Chondrocyte (in vitro differentiated cells): Measurements from ENCODE around the gene IL1RAPL1. TPM values are rescaled to one million over a fixed set of nuclear protein-coding genes. Genes with fewer than 3 reads are reported as not detected.
A peak's percentile ranks its signal among the peaks of the same experiment; 100 is the strongest.
"Not testable (repeated sequence)": the region's sequence is repeated elsewhere in the genome, so short reads cannot be mapped to it uniquely, and the experiment has no call there.

Experiments used
- DNase-seq: peaks from one replicate; pipeline ENCODE4 v3.0.0; 2021; ENCODE audit warnings: mixed read lengths, low spot score
- H3K27ac Mint-ChIP-seq: one replicate; pipeline ENCODE4 v1.8.0; 2021; ENCODE audit warnings: mild to moderate bottlenecking, moderate library complexity, mixed read lengths; ENCODE audit not compliant: unreplicated experiment
- H3K27me3 Mint-ChIP-seq: 2 replicates; pipeline ENCODE4 v1.8.0; 2021; ENCODE audit warnings: low read depth, mixed read lengths
- H3K36me3 Mint-ChIP-seq: 2 replicates; pipeline ENCODE4 v1.8.0; 2021; ENCODE audit warnings: low read depth, mixed read lengths
- H3K4me1 Mint-ChIP-seq: 2 replicates; pipeline ENCODE4 v1.8.0; 2021; ENCODE audit warnings: low read depth, mild to moderate bottlenecking, mixed read lengths
- H3K4me3 Mint-ChIP-seq: one replicate; pipeline ENCODE4 v1.8.0; 2021; ENCODE audit warnings: mild to moderate bottlenecking, moderate library complexity, mixed read lengths; ENCODE audit not compliant: unreplicated experiment
- H3K9me3 Mint-ChIP-seq: 2 replicates; pipeline ENCODE4 v1.8.0; 2021; ENCODE audit warnings: low read depth, mixed read lengths
- total RNA-seq: library from RNA; stranded (reverse); gene quantifications from 3 replicates; pipeline ENCODE4 v1.2.1, GENCODE V29; 2021
- TF ChIP-seq, protein P1 (sequence below): fragments of 200-600 bp; sonication (generic); IDR thresholded peaks from 2 replicates; pipeline ENCODE4 v1.5.0; 2021; ENCODE audit warnings: antibody characterized with exemption, mild to moderate bottlenecking, moderate library complexity

IL1RAPL1 gene
- total RNA-seq, 1 donor from 2014 or later: not detected

DNA sequence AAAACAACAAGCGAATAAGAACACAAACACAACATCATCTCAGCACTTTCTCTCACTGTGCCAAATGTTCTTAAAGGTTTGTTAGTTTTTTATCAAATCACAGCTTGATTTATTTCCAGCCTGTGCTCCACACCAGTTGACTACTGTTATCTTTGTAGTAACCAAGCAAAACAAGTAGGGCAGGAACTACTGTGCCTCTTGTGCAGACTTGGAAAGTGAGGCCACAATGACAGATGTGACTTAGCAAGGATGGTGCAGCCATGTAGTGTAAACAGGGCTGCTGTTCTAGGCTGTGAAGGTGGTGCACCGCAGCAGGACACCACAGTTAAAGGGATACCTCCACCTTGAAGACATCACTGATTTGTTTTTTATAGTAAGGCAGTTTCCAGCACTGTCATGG lies 170.0 kb downstream of the IL1RAPL1 start:
- TF ChIP-seq, protein P1, sequence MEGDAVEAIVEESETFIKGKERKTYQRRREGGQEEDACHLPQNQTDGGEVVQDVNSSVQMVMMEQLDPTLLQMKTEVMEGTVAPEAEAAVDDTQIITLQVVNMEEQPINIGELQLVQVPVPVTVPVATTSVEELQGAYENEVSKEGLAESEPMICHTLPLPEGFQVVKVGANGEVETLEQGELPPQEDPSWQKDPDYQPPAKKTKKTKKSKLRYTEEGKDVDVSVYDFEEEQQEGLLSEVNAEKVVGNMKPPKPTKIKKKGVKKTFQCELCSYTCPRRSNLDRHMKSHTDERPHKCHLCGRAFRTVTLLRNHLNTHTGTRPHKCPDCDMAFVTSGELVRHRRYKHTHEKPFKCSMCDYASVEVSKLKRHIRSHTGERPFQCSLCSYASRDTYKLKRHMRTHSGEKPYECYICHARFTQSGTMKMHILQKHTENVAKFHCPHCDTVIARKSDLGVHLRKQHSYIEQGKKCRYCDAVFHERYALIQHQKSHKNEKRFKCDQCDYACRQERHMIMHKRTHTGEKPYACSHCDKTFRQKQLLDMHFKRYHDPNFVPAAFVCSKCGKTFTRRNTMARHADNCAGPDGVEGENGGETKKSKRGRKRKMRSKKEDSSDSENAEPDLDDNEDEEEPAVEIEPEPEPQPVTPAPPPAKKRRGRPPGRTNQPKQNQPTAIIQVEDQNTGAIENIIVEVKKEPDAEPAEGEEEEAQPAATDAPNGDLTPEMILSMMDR: no peak
- Mint-ChIP-seq H3K9me3 (no peaks in the 10 kb centered on the region), H3K27ac (no peak overlapping the region), H3K27me3 (no peaks in the 10 kb centered on the region), H3K4me1 (no peaks in the 10 kb centered on the region), H3K36me3 (no peaks in the 10 kb centered on the region), H3K4me3 (no peak overlapping the region)
- DNase-seq: no peak

DNA sequence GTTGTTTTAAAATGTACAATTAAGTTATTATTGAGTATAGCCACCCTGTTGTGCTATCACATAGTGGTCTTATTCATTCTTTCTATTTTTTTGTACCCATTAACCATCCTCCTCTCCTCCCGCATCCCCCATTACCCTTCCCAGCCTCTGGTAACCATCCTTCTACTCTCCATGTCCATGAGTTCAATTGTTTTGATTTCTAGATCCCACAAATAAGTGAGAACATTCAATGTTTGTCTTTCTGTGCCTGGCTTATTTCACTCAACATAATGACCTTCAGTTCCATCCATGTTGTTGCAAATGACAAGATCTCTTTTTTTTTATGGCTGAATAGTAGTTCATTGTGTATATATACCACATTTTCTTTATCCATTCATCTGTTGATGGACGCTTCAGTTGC lies 179.3 kb downstream of the IL1RAPL1 start:
- not testable (repeated sequence) for H3K4me1 Mint-ChIP-seq, H3K4me3 Mint-ChIP-seq, H3K27ac Mint-ChIP-seq, H3K36me3 Mint-ChIP-seq, DNase-seq, H3K27me3 Mint-ChIP-seq, H3K9me3 Mint-ChIP-seq

DNA sequence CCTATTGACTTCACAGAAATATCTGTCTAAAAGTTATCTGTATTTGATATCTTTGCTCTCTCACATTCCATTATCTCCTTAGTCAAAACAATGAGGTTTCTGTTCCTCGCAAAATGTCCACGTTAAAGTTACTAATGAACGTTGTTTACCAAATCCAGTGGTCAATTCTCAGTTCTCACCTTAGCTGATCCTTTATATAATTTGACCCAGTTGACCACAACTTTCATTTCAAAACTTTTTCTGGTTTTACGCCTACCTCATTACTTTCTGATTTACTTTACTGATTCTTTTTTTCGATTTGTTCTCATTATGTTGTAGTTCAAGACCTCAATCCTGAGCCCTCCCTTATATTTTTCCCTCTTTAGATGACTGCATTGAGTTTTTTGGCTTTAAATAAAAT lies 186.6 kb downstream of the IL1RAPL1 start:
- no peaks in the 10 kb centered on the region for H3K27me3 Mint-ChIP-seq
- H3K4me1 Mint-ChIP-seq: no peaks in the 10 kb centered on the region
- no peak overlapping the region for H3K27ac Mint-ChIP-seq
- no peaks in the 10 kb centered on the region for H3K9me3 Mint-ChIP-seq
- DNase-seq: no peak
- no peak overlapping the region for H3K4me3 Mint-ChIP-seq
- TF ChIP-seq, protein P1: no peak
- H3K36me3 Mint-ChIP-seq: no peaks in the 10 kb centered on the region

DNA sequence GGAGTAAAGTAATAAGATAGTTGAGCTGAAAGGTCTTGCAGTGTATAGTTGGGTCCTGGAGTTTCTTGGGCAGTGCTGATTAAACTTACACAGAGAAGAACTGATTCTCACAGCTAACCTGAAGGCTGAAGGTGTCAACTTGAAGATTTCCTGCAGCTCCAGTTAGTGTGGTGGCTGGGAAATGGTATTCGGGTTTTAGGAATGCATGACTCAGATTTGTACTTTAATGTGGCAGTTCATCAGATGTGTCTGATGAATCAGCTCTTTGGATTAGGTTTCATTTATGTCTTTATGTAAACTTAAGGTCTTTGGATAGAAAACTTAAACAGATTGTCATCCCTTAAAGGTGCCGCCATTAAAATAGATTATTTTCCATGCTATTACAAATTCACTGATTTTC lies 200.0 kb downstream of the IL1RAPL1 start:
- H3K4me3 Mint-ChIP-seq: no peak overlapping the region
- H3K27me3 Mint-ChIP-seq: peaks cover 3% of the 10 kb centered on the region
- H3K36me3 Mint-ChIP-seq: no peaks in the 10 kb centered on the region
- TF ChIP-seq, protein P1: no peak
- no peaks in the 10 kb centered on the region for H3K9me3 Mint-ChIP-seq
- no peak overlapping the region for H3K27ac Mint-ChIP-seq
- no peak for DNase-seq
- H3K4me1 Mint-ChIP-seq: no peaks in the 10 kb centered on the region

DNA sequence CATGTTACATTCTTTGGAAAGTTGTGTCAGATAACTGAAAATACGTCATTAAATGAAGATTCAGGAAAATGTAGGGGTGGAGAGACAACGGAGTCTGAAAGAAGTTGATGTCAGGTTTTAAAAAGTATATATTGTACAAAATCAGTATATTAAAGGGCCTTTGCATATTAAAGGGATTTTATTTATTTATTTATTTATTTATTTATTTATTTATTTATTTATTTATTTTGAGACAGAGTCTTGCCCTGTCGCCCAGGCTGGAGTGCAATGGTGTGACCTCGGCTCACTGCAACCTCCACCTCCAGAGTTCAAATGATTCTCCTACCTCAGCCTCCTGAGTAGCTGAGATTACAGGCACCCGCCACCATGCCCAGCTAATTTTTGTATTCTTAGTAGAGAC lies 213.4 kb downstream of the IL1RAPL1 start:
- DNase-seq, H3K36me3 Mint-ChIP-seq, H3K4me1 Mint-ChIP-seq, H3K27me3 Mint-ChIP-seq, H3K4me3 Mint-ChIP-seq, H3K27ac Mint-ChIP-seq: not testable (repeated sequence)
- H3K9me3 Mint-ChIP-seq: peaks cover 19% of the 10 kb centered on the region

DNA sequence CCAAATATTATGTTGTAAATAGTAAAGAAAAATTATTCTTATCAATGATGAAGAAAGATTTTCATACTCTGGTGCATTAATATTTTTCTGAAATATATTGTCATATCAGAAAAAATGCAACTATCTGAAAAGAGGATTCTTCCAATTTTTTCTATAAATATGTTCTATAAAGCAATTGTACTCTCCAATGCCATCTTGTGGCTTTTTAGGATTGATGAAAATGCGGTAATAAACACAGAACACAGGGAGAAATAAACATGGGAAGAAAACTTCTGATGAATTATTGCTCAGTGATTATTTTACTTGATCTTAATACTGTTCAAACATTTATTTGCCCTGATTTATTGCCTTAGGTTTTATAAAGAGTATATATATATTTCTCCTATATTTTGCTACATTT lies 215.4 kb downstream of the IL1RAPL1 start:
- Mint-ChIP-seq H3K4me1 (no peaks in the 10 kb centered on the region), H3K4me3 (no peak overlapping the region), H3K27ac (no peak overlapping the region), H3K36me3 (no peaks in the 10 kb centered on the region), H3K9me3 (peaks cover 5% of the 10 kb centered on the region), H3K27me3 (peaks cover 6% of the 10 kb centered on the region)
- TF ChIP-seq, protein P1: peak; percentile 58
- no peak for DNase-seq
